Esophagus (tissue), 2 donors: ENCODE measurements around the gene MFAP2. TPM values are rescaled to one million over a fixed set of nuclear protein-coding genes. Genes with fewer than 3 reads are reported as not detected.

Experiments
- H3K27ac ChIP-seq, 2 donors: one replicate each; pipeline ENCODE4 v1.5.1; 2013; ENCODE audit warnings: low read depth in 2 of 2, mild to moderate bottlenecking in 2 of 2, inconsistent platforms in 1 of 2, low read length in 1 of 2, moderate library complexity in 1 of 2
- H3K27me3 ChIP-seq, 2 donors: one replicate each; pipeline ENCODE4 v1.6.1; 2013; ENCODE audit warnings: low read length in 2 of 2, control low read depth in 1 of 2, mild to moderate bottlenecking in 1 of 2; ENCODE audit not compliant: insufficient read depth in 2 of 2, control insufficient read depth in 1 of 2
- H3K36me3 ChIP-seq, 2 donors: one replicate each; pipeline ENCODE4 v1.6.1; 2013; ENCODE audit warnings: low read length in 1 of 2; ENCODE audit not compliant: control insufficient read depth in 2 of 2, insufficient read depth in 2 of 2
- H3K4me1 ChIP-seq, 2 donors: one replicate each; pipeline ENCODE4 v1.6.1; 2013; ENCODE audit warnings: low read length in 1 of 2; ENCODE audit not compliant: control insufficient read depth in 2 of 2, insufficient read depth in 2 of 2
- H3K4me3 ChIP-seq, 2 donors: one replicate each; pipeline ENCODE4 v1.5.1; 2013; ENCODE audit warnings: low read length in 2 of 2, mild to moderate bottlenecking in 2 of 2, low read depth in 1 of 2, moderate library complexity in 1 of 2
- H3K9me3 ChIP-seq, 2 donors: one replicate each; pipeline ENCODE4 v1.6.1; 2013; ENCODE audit warnings: mild to moderate bottlenecking in 2 of 2, low read depth in 1 of 2, low read length in 1 of 2, moderate library complexity in 1 of 2; ENCODE audit not compliant: control insufficient read depth in 2 of 2, insufficient read depth in 1 of 2
- WGBS, 2 donors: extraction: QIAGEN DNeasy Blood & Tissue Kit; methylation state at CpG; one replicate each; pipeline ENCODE4 v1.1.7; 2013; 5-methylcytosine and 5-hydroxymethylcytosine counted together
- polyA plus RNA-seq, 2 donors: library from polyadenylated mRNA; stranded (reverse); fragments of 200-250 nt; gene quantifications; one replicate each; pipeline ENCODE4 v1.2.3, GENCODE V29; 2013
- donor health status: healthy with polysubstance abuse.
- donor health status: Bipolar disorder and iron deficiency.

Gene MFAP2
- polyA plus RNA-seq, 2 donors: 1.5 to 1.9 TPM

- Histone ChIP-seq H3K27ac (peak overlapping the region in 1 of 2 donors; percentile 74), H3K36me3 (no peaks in the 10 kb centered on the region), H3K4me1 (peaks cover 8 to 22% of the 10 kb centered on the region in 2 donors), H3K4me3 (peak overlapping the region; percentile 72 to 83), H3K9me3 (no peaks in the 10 kb centered on the region), H3K27me3 (no peaks in the 10 kb centered on the region)
- 1% methylated on average over 15 of the region's 15 CpGs for WGBS, 2 donors
Observed at GRCh38 chr1:17011092-17011438, 30.6 kb upstream of the MFAP2 start.

DNA sequence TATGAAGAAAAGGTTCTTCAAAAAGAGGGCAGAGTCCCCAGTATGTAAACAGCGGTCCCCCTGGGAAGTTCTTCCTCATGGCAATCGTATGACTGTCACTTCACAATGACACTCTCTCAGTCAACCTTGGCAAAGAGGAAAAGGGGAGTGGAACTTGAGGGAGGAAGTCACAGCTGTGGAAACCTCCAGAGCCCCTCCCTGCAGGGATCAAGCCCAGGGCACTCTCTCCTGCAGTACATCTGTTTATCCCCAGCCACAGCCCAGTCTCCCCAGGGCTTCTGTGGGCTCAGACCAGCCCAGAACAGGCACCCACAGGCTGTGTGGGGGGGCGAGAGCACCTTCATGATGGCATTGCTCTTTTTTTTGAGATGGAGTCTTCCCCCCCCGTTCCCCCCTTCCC lies 29.3 kb upstream of the MFAP2 start:
- H3K9me3 ChIP-seq: no peaks in the 10 kb centered on the region
- peaks cover 4 to 9% of the 10 kb centered on the region in 2 donors for H3K36me3 ChIP-seq
- peak overlapping the region in 1 of 2 donors; percentile 53 for H3K27ac ChIP-seq
- peaks cover 7 to 21% of the 10 kb centered on the region in 2 donors for H3K4me1 ChIP-seq
- H3K4me3 ChIP-seq: no peak overlapping the region
- 58 to 60% methylated on average over 4 of the region's 4 CpGs for WGBS, 2 donors
- H3K27me3 ChIP-seq: no peaks in the 10 kb centered on the region

DNA sequence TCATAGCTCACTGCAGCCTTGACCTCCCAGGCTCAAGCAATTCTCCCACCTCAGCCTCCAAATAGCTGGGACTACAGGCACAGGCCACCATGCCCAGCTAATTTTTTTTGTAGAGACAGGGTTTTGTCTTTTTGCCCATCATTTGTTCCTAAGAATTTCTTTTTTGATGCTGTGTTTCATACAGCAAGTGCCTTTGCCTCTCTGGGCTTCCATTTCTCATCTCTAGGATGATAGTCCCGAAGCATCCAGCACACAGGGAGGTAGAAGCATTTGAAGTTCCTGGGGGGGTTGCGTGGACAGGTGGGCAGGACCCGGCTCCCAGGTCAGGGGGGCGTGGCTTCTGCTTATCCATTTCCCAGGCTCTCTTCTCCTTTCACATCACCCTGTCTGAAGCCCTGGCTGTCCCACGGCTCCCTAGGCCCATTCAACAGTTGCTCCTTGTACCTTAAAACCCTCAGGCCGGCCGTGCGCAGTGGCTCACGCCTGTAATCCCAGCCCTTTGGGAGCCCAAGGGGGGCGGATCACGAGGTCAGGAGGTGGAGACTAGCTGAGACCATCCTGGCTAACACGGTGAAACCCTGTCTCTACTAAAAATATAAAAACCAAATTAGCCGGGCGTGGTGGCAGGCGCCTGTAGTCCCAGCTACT lies 27.9 kb upstream of the MFAP2 start:
- Histone ChIP-seq H3K36me3 (peaks cover 11 to 16% of the 10 kb centered on the region in 2 donors), H3K9me3 (no peaks in the 10 kb centered on the region), H3K4me1 (peaks cover 11 to 23% of the 10 kb centered on the region in 2 donors), H3K27me3 (no peaks in the 10 kb centered on the region), H3K27ac (no peak overlapping the region), H3K4me3 (no peak overlapping the region)
- WGBS, 2 donors: 88 to 92% methylated on average over 15 of the region's 15 CpGs

- H3K27ac ChIP-seq: no peak overlapping the region
- H3K27me3 ChIP-seq: no peaks in the 10 kb centered on the region
- WGBS, 2 donors: 93 to 97% methylated on average over 8 of the region's 8 CpGs
- no peak overlapping the region for H3K4me3 ChIP-seq
- H3K36me3 ChIP-seq: peaks cover 11 to 25% of the 10 kb centered on the region in 2 donors
- H3K9me3 ChIP-seq: no peaks in the 10 kb centered on the region
- H3K4me1 ChIP-seq: peaks cover 11 to 18% of the 10 kb centered on the region in 2 donors
Observed at GRCh38 chr1:17007121-17007520, 26.7 kb upstream of the MFAP2 start.

DNA sequence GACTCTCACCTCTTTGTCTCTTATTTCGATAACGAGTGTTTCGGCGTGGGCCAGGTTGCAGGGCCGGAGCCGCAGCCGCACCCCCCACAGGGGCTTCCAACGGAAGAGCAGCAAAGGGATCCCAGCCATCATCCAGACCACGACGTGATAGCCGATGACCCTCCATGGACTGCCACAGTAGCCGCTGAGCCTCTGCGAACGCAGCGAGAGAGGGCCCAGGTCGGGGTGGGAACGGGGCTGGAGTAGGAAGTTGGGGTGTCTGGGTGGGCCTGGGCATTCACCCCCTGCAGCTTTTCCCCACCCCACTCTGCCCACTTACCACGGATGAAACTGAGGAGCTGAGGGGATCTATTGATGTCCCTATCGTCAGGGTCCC lies 24.9 kb upstream of the MFAP2 start:
- 94% methylated on average over 19 of the region's 19 CpGs for WGBS, 2 donors
- peaks cover 6 to 7% of the 10 kb centered on the region in 2 donors for H3K4me1 ChIP-seq
- H3K9me3 ChIP-seq: no peaks in the 10 kb centered on the region
- H3K4me3 ChIP-seq: no peak overlapping the region
- H3K27me3 ChIP-seq: no peaks in the 10 kb centered on the region
- H3K27ac ChIP-seq: no peak overlapping the region
- H3K36me3 ChIP-seq: peaks cover 15 to 31% of the 10 kb centered on the region in 2 donors

DNA sequence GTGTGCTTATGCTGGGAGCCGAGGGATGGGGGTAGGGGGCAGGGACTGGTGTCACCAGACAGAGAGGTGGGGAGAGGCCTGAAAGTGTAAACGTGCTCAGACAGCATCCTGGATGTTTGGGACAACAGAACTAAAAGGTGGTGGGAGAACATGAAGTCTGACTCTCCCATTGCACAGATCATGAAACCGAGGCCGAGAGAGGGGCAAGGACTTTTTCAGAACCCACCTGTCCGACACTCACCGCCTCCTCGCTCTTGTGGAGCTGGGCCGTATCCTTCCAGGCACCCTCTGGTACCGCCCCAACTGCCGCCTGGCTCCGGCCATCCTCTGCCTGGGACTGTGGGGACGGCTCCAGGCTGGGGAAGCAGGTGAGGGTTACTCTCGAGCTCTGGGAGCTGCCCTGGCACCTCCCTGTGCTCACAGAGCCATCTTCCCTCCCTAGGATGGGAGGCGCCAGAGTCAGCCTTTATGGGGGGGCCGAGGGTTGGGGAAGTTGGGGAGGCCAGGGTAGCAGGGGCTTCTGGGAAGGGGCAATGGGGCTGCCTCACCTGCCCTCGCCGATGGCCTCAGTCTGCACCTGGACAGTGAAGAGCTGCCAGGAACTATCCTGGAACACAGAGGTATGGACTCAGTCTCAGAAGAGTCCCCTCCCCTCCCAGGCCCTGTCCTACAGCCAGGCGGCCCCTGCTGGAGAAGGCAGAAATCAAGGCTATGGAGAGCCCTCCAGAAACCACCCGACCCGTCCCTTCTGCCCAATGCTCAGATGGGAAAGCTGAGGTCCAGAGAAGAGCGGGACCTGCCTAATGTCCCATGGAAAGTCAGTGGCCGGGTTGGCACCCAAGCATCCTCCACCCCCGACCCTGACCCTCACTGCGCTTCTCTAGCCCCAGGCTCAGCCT lies 24.3 kb upstream of the MFAP2 start:
- peak overlapping the region; percentile 17 to 87 for H3K27ac ChIP-seq
- WGBS, 2 donors: 90% methylated on average over 23 to 24 of the region's 24 CpGs
- peaks cover 15 to 31% of the 10 kb centered on the region in 2 donors for H3K36me3 ChIP-seq
- peaks cover 4 to 5% of the 10 kb centered on the region in 2 donors for H3K4me1 ChIP-seq
- no peak overlapping the region for H3K4me3 ChIP-seq
- no peaks in the 10 kb centered on the region for H3K9me3 ChIP-seq
- H3K27me3 ChIP-seq: no peaks in the 10 kb centered on the region

- Histone ChIP-seq H3K27ac (no peak overlapping the region), H3K9me3 (no peaks in the 10 kb centered on the region), H3K36me3 (peaks cover 15 to 31% of the 10 kb centered on the region in 2 donors), H3K4me3 (no peak overlapping the region), H3K4me1 (peaks cover 3 to 4% of the 10 kb centered on the region in 2 donors), H3K27me3 (no peaks in the 10 kb centered on the region)
- 92 to 96% methylated on average over 4 of the region's 4 CpGs for WGBS, 2 donors
Observed at GRCh38 chr1:17002524-17002902, 22.1 kb upstream of the MFAP2 start.

DNA sequence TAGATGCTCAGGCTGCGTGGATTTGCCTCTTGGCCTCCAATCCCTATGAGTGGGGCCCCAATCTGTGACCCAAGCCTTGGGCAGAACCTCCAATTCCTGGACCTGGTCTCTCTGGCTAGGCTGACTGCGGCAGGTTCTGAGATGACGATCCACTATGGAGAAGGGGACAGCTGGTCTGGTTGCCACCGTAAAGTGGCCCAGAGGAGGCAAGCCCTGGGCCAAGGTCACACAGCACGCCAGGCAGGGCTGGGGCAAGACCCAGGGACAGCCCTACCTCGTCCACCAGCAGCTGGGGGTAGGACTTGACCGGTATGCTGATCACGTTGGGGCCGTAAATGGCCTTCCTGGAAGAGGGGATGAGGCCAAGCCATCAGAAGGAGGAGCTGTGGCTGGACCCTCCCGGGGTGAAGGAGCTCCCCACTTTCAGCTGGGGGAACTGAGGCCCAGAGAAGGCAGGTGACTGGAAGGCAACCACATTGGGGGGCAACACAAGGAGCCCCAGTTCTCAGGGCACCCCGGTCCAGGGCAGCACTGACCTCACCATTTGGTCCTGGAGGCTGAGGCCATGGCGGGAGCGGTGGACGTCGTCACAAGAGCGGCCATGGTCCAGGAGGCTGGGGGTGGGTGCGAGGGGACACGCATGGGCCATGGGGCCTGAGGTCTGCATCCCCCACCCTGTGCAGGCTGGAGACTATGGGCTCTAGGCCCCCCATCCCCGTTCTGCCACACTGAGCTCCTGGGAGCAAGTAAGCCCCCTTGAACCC lies 21.5 kb upstream of the MFAP2 start:
- peaks cover 15 to 34% of the 10 kb centered on the region in 2 donors for H3K36me3 ChIP-seq
- 94 to 95% methylated on average over 18 to 19 of the region's 19 CpGs for WGBS, 2 donors

GRCh38 chr1:16999863-17000262 lies 19.4 kb upstream of the MFAP2 start:
- WGBS, 2 donors: 90 to 94% methylated on average over 8 of the region's 8 CpGs
- H3K4me3 ChIP-seq: no peak overlapping the region

More for the DNA sequence above, 21.5 kb upstream of the MFAP2 start:
- Histone ChIP-seq H3K27me3 (no peaks in the 10 kb centered on the region), H3K27ac (no peak overlapping the region), H3K4me1 (peaks cover 3 to 4% of the 10 kb centered on the region in 2 donors), H3K4me3 (no peak overlapping the region), H3K9me3 (no peaks in the 10 kb centered on the region)

More at GRCh38 chr1:16999863-17000262, 19.4 kb upstream of the MFAP2 start:
- Histone ChIP-seq H3K27me3 (no peaks in the 10 kb centered on the region), H3K27ac (no peak overlapping the region), H3K4me1 (peaks cover 3 to 4% of the 10 kb centered on the region in 2 donors), H3K36me3 (peaks cover 11 to 34% of the 10 kb centered on the region in 2 donors), H3K9me3 (no peaks in the 10 kb centered on the region)
